Hepatocyte (in vitro differentiated cells): ENCODE data around the gene TMPRSS5.

Source experiments
- CTCF ChIP-seq: fragments of 200-600 bp; sonication (generic); IDR thresholded peaks from 2 replicates; pipeline ENCODE4 v1.5.1; 2016; ENCODE audit warnings: antibody characterized with exemption, mild to moderate bottlenecking; ENCODE audit not compliant: poor library complexity
- EZH2 ChIP-seq: fragments of 200-600 bp; sonication (generic); IDR thresholded peaks from 2 replicates; pipeline ENCODE4 v1.6.1; 2016; ENCODE audit warnings: antibody characterized with exemption, mild to moderate bottlenecking, borderline replicate concordance

- no peak for TF ChIP-seq EZH2
- no peak for TF ChIP-seq CTCF
Measured at GRCh38 chr11:113728814-113729213, 22.7 kb upstream of the TMPRSS5 start.
